ENCODE data around the gene PPM1H. TPM values are rescaled to one million over a fixed set of nuclear protein-coding genes. Genes with fewer than 3 reads are reported as not detected.

The PPM1H gene
- polyA plus RNA-seq, 1 of the 3 experiments (the other 2 are of a cell fraction), result 0.13 TPM

GRCh38 chr12:62763861-62764645 is 170.9 kb downstream of the PPM1H start:
- Histone ChIP-seq H3K9me3 (no peaks in the 10 kb centered on the region), H3K79me2 (ENCODE audit: insufficient read depth) (no peaks in the 10 kb centered on the region), H3K4me3 (ENCODE audit: low read depth in 2 of 2, low read length in 1 of 2) (no peak overlapping the region), H2AFZ (ENCODE audit: low read depth) (no peak overlapping the region), H3K36me3 (replicated peaks in 1 of 2; ENCODE audit: control insufficient read depth in 1 of 2, insufficient read depth in 2 of 2, low read length in 1 of 2) (no peaks in the 10 kb centered on the region), H3K4me2 (no peak overlapping the region), H3K9ac (no peak overlapping the region), H4K20me1 (ENCODE audit: insufficient read depth) (no peaks in the 10 kb centered on the region), H3K4me1 (ENCODE audit: control insufficient read depth in 1 of 2, insufficient read depth in 2 of 2, low read depth in 1 of 2, low read length in 1 of 2) (no peaks in the 10 kb centered on the region; a peak in 1 of 4 replicates), H3F3A (replicated peaks; ENCODE audit: insufficient read depth) (no peaks in the 10 kb centered on the region), H3K27me3 (ENCODE audit: insufficient read depth) (no peaks in the 10 kb centered on the region), H3K9me2 (no peaks in the 10 kb centered on the region), H3K27ac (ENCODE audit: low read depth in 2 of 2, low read length in 1 of 2) (peak overlapping the region in 1 of 2 experiments; percentile 55; a peak in 1 of 4 replicates)
- 73% methylated on average over 9 of the region's 9 CpGs for WGBS (ENCODE audit: low lambda C conversion rate)
- no peak for DNase-seq
- TF ChIP-seq FOXM1 (IDR thresholded peaks at IDR 0.05; ENCODE audit: low read depth) (no peak), GABPA (IDR thresholded peaks at IDR 0.05; ENCODE audit: low read depth) (no peak), USF1 (IDR thresholded peaks at IDR 0.05; ENCODE audit: borderline replicate concordance, low read depth) (no peak), RCOR1 (IDR thresholded peaks at IDR 0.05; ENCODE audit: low read length) (no peak), PBX3 (IDR thresholded peaks at IDR 0.05) (no peak), JUND (IDR thresholded peaks at IDR 0.05) (no peak), ELF1 (IDR thresholded peaks at IDR 0.05) (no peak), GATA2 (CRISPR knock-in tag; IDR thresholded peaks at IDR 0.05) (no peak), FOSL2 (IDR thresholded peaks at IDR 0.05; ENCODE audit: borderline replicate concordance, low read depth) (no peak)
- ChIA-PET POLR2A (no interaction called here), CTCF (interaction anchor here (1.2 to 2.1 kb wide), 2 partner anchors 30 to 183 kb away, joined by 3 to 11 read pairs; no protein-coding TSS in a partner anchor)

- Histone ChIP-seq H3K36me3 (replicated peaks in 1 of 2; ENCODE audit: control insufficient read depth in 1 of 2, insufficient read depth in 2 of 2, low read length in 1 of 2) (no peaks in the 10 kb centered on the region), H3K9me2 (no peaks in the 10 kb centered on the region), H3K4me2 (no peak overlapping the region), H3K27me3 (ENCODE audit: insufficient read depth) (no peaks in the 10 kb centered on the region), H3K4me3 (ENCODE audit: low read depth in 2 of 2, low read length in 1 of 2) (no peak overlapping the region), H4K20me1 (ENCODE audit: insufficient read depth) (no peaks in the 10 kb centered on the region), H3K9me3 (no peaks in the 10 kb centered on the region), H3F3A (replicated peaks; ENCODE audit: insufficient read depth) (no peaks in the 10 kb centered on the region), H3K27ac (ENCODE audit: low read depth in 2 of 2, low read length in 1 of 2) (no peak overlapping the region), H3K9ac (no peak overlapping the region), H3K4me1 (ENCODE audit: control insufficient read depth in 1 of 2, insufficient read depth in 2 of 2, low read depth in 1 of 2, low read length in 1 of 2) (no peaks in the 10 kb centered on the region; a peak in 1 of 4 replicates), H3K79me2 (ENCODE audit: insufficient read depth) (no peaks in the 10 kb centered on the region), H2AFZ (ENCODE audit: low read depth) (no peak overlapping the region)
- 81% methylated on average over 2 of the region's 3 CpGs for WGBS (ENCODE audit: low lambda C conversion rate)
- ChIA-PET CTCF (interaction anchor here (2.1 kb wide), 1 partner anchor 31 kb away, joined by 11 read pairs; no protein-coding TSS in a partner anchor), POLR2A (no interaction called here)
- DNase-seq, result no peak
- TF ChIP-seq FOXJ3 (CRISPR knock-in tag; IDR thresholded peaks at IDR 0.05) (no peak), RFX5 (IDR thresholded peaks at IDR 0.05; ENCODE audit: low read length) (no peak), FOSL2 (IDR thresholded peaks at IDR 0.05; ENCODE audit: borderline replicate concordance, low read depth) (no peak), RAD21 (IDR thresholded peaks at IDR 0.05; ENCODE audit: low read length) (no peak), SMC3 (IDR thresholded peaks at IDR 0.05; ENCODE audit: low read depth, low read length) (no peak), JUND (IDR thresholded peaks at IDR 0.05) (no peak), GABPA (IDR thresholded peaks at IDR 0.05; ENCODE audit: low read depth) (no peak), EZH2phosphoT487 (IDR thresholded peaks at IDR 0.05; ENCODE audit: borderline replicate concordance, low read depth) (no peak), SIN3A (IDR thresholded peaks at IDR 0.05; ENCODE audit: borderline replicate concordance, low read depth, low read length) (no peak), USF2 (IDR thresholded peaks at IDR 0.05; ENCODE audit: borderline replicate concordance, low read depth, low read length) (no peak), NRF1 (IDR thresholded peaks at IDR 0.05; ENCODE audit: low read depth, low read length) (no peak), ELF1 (IDR thresholded peaks at IDR 0.05) (no peak), EP300 (IDR thresholded peaks at IDR 0.05; ENCODE audit: borderline replicate concordance in 1 of 2, low read depth in 1 of 2, low read length in 1 of 2) (no peak), ZBTB33 (IDR thresholded peaks at IDR 0.05; ENCODE audit: borderline replicate concordance, low read depth) (no peak), TEAD4 (IDR thresholded peaks at IDR 0.05; ENCODE audit: borderline replicate concordance, insufficient read depth) (no peak), PBX3 (IDR thresholded peaks at IDR 0.05) (no peak), TCF12 (IDR thresholded peaks at IDR 0.05) (no peak), POLR2AphosphoS5 (IDR thresholded peaks at IDR 0.05; ENCODE audit: low read depth, low read length) (no peak)
Measured at GRCh38 chr12:62763312-62763711, 171.6 kb downstream of the PPM1H start.
